MG63 (cell line): ENCODE results near the gene UPF1. TPM values are rescaled to one million over a fixed set of nuclear protein-coding genes. Genes with fewer than 3 reads are reported as not detected.
A peak's percentile ranks its signal among the peaks of the same experiment; 100 is the strongest.

Experiments
- DNase-seq: peaks from one replicate; pipeline ENCODE4 v3.0.0-alpha.2; 2020
- H3K27me3 ChIP-seq: fragments of 250-450 bp; sonication (Bioruptor Pico); 2 replicates; pipeline ENCODE4 v1.5.1; 2020; ENCODE audit warnings: mild to moderate bottlenecking, moderate library complexity
- H3K36me3 ChIP-seq: fragments of 250-450 bp; sonication (Bioruptor Pico); 2 replicates; pipeline ENCODE4 v1.5.1; 2020; ENCODE audit warnings: mild to moderate bottlenecking, moderate library complexity
- H3K4me3 ChIP-seq: fragments of 250-450 bp; sonication (Bioruptor Pico); 2 replicates; pipeline ENCODE4 v1.5.1; 2020; ENCODE audit warnings: mild to moderate bottlenecking, moderate library complexity
- H3K9me3 ChIP-seq: fragments of 250-450 bp; sonication (Bioruptor Pico); 2 replicates; pipeline ENCODE4 v1.5.1; 2020; ENCODE audit warnings: mild to moderate bottlenecking, moderate library complexity
- total RNA-seq: library from RNA; depleted of rRNA; stranded (reverse); fragments of >200 nt; shearing (Covaris generic); gene quantifications from 2 replicates; pipeline ENCODE4 v1.2.3, GENCODE V29; 2014; ENCODE audit warnings: low replicate concordance

The UPF1 gene
- total RNA-seq, 1 experiment from 2014 or later, result 80.2 TPM

DNA sequence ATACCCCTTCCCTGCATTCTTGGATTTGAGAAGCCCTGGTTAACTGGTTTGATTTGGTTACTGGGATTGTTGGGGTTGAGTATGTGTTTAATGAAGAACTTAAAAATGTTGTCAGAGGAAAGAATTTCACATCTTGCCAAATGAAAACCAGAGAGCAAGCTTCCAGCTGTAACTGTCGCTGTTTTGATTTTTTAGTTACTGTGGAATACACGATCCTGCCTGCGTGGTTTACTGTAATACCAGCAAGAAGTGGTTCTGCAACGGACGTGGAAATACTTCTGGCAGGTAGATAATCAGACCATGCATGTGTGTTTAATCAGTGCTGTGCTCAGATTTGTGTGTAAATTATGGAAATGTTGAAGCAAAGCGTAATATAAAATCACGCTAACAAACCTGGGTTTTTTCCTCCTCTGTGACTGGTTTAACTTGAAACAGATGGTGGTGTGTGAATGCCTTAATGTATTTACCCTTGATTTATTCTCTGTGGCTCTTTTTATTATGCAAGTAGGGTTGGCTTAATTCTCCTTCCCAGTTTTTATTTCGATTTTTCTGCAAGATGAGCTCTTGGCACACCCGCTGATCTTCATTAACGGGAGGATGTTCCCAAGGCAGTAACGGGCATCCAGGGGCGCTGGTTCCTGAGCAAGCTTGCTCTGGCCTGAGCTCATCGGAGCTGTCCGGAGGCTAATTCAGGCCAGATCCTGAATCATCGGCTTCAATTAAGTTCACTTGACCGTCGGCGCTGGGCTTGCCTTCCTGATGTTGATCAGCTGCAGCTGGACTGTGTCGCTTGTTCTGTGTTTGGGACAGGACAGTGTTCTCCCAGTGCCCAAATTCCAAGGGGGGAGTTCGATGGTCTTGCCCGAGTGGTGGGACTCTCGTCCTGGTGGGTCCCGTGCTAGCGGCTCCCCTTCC is 16.0 kb downstream of the UPF1 start:
- Histone ChIP-seq H3K36me3 (peaks cover 60% of the 10 kb centered on the region), H3K4me3 (no peak overlapping the region), H3K27me3 (no peaks in the 10 kb centered on the region), H3K9me3 (no peaks in the 10 kb centered on the region)
- no peak for DNase-seq

DNA sequence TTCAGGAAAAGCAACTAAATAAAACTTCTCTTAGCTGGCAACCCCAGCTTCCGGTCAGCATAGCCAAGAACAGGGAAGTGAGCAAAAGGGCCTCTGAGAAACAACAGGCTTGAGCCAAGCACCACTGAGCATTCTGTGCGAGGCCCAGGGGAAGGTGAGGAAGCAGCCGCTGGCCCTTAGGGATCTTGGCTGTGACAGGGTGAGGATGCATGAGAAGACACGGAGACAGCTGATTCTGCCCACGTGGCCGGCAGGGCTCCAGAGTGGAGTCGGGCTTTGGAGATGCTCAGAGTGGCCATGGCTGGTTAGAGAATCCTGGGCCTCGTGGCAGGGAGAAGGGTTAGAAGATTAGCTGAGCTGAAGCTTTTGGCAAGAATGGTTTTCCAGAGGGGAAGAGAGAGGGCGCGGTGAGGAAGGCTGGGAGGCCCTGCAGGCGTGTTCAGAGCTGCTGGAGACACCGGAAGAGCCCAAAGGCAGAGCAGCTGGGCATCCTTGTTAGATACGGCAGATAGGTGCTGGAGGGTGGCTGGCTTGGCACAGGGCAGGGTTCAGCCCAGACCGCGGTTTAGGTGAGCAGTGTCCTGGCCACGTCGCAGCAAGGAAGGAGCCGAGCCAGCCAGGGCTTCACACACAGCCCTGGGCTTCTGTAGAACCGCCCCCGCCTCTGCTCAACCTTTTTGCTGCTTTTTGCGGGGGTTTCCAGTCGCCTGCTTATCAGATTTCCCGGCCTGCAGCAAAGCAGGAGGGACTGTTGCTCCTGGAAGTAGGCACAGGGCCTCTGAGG is 17.3 kb downstream of the UPF1 start:
- no peak overlapping the region for H3K4me3 ChIP-seq
- DNase-seq, result no peak
- H3K36me3 ChIP-seq, result peaks cover 73% of the 10 kb centered on the region

DNA sequence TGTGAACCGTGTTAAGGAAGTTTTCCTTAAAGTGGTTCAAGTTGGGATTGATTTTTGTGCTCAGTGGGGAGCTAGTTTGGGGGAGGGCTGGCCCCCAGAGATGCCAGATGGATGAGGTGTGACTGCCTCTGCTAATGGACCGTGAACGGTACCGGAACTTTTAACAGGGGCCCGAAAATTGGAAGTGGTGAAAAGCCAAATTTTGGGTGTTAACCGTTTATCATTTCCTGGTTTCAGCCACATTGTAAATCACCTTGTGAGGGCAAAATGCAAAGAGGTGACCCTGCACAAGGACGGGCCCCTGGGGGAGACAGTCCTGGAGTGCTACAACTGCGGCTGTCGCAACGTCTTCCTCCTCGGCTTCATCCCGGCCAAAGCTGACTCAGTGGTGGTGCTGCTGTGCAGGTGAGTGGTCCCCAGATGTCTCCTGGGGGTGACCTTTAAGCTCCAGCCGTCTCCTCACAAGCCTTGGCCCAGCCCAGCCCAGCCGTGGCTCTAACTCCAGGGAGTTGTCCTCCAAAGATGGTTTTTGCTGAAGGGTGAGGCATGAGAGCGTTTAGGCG is 18.2 kb downstream of the UPF1 start:
- DNase-seq, result no peak
- Histone ChIP-seq H3K4me3 (no peak overlapping the region), H3K36me3 (peaks cover 81% of the 10 kb centered on the region), H3K9me3 (no peaks in the 10 kb centered on the region), H3K27me3 (no peaks in the 10 kb centered on the region)

More for the DNA sequence above, 17.3 kb downstream of the UPF1 start:
- Histone ChIP-seq H3K27me3 (no peaks in the 10 kb centered on the region), H3K9me3 (no peaks in the 10 kb centered on the region)

DNA sequence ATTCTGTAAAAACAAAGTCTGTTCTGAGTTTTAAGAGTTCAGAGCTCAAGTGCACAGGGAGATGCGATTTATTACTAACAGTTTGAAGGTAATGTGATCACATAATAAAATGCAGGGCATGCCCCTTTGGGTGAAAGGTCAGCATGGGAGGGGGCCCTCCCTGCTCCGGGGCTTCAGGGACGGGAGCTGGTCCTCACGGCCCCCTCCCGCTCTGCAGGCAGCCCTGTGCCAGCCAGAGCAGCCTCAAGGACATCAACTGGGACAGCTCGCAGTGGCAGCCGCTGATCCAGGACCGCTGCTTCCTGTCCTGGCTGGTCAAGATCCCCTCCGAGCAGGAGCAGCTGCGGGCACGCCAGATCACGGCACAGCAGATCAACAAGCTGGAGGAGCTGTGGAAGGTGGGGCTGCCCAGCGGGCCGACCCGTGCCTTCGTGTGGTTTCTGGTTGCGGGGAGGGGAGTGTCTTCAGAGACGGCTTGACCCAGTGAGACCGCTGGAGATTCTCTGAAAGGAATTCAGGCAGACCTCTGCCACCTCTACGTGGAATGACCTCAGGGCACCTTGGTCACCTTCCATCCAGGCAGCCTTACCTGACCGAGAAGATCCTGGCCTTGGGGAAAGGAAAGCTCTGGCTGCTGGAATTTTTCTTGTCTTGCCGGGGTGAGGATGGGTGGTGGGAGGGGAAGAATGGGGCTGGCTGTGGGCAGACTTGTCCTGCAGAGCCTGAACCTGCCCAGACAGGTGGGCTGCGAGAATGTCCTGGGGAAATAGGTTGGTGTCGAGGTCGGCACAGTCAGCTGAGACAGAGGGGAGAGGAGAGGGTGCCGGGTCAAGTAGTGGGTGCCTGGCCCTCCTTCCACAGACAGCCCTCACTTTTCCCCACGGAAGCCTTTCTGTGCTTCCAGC is 19.0 kb downstream of the UPF1 start:
- no peaks in the 10 kb centered on the region for H3K27me3 ChIP-seq
- DNase-seq, result no peak
- H3K4me3 ChIP-seq, result no peak overlapping the region
- H3K36me3 ChIP-seq, result peaks cover 86% of the 10 kb centered on the region
- no peaks in the 10 kb centered on the region for H3K9me3 ChIP-seq

DNA sequence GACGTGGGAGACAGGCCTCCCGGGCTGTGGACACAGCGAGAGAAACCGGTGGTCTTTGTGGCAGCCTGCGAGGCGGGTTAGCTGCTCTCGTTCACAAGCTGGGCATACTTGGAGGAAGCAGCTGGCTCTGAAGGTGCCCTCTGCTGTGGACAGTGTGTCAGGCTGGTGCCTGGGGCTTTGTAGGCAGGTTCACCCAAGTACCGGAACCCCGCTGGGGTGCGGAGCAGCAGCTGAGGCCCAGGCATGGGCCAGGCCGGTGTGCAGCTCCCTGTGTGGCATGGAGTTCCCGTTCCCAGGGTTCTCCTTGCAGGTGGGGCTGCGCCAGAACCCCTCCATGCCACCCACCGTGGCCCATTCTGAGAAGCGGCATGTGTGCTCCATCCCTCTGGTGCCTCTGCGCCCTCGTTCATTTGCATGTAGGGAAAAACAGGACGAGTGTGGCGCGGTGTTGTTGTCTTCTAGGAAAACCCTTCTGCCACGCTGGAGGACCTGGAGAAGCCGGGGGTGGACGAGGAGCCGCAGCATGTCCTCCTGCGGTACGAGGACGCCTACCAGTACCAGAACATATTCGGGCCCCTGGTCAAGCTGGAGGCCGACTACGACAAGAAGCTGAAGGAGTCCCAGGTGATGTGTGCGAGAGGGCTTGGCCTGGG is 20.0 kb downstream of the UPF1 start:
- Histone ChIP-seq H3K27me3 (no peaks in the 10 kb centered on the region), H3K9me3 (no peaks in the 10 kb centered on the region), H3K4me3 (no peak overlapping the region), H3K36me3 (peaks cover 93% of the 10 kb centered on the region)
- DNase-seq, result no peak

DNA sequence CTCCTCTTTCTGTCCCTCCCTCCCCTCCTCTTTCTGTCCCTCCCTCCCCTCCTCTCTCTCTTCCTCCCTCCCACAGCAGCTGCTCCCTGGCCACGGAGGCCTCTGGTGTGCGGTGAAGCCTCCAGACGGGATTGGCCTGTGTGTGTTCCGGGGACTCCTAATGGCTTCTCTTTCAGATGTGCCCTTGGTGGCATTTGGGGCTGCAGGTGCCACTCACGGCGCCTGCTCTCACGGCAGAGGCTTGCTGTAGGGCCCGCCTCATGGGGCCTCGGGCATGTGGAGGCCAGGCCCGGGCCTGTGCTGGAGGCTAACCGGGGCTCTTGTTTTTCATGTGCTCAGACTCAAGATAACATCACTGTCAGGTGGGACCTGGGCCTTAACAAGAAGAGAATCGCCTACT is 20.9 kb downstream of the UPF1 start:
- Histone ChIP-seq H3K36me3 (peaks cover 98% of the 10 kb centered on the region), H3K9me3 (no peaks in the 10 kb centered on the region), H3K4me3 (no peak overlapping the region), H3K27me3 (no peaks in the 10 kb centered on the region)
- DNase-seq, result no peak

DNA sequence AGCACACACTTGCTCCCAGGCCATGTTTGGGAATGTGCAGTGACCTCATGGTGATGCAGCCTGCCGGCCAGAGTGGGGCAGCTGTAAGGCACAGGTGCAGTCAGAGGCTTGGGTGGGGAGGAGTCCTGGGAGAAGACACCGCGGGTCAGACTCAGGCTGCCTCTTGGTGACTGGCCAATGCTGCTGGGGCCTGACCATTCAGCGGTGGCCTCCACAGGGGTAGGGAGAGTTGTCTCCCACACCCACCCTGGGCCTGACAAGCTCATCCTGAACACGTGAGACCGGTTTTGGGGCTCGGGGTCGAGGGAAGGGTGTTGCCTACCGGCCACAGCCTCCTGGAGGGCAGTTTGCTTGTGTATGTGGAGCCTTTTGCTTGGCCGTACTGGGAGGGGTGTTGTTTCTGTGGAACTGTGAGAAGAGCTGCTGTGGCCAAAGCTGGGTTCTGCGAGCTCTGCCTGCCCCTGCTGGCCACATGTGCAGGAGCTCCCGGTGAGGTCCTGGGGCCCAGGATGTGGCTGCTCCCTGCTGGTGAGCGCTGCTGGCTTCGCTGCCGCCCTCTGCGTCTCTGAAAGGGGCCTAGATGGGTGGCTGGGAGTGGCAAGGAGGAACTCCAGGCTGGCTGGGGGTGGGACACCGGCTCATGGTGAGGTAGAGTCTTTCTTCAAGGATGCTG is 22.1 kb downstream of the UPF1 start:
- Histone ChIP-seq H3K9me3 (no peaks in the 10 kb centered on the region), H3K36me3 (peaks cover 98% of the 10 kb centered on the region), H3K4me3 (no peak overlapping the region), H3K27me3 (no peaks in the 10 kb centered on the region)
- no peak for DNase-seq

DNA sequence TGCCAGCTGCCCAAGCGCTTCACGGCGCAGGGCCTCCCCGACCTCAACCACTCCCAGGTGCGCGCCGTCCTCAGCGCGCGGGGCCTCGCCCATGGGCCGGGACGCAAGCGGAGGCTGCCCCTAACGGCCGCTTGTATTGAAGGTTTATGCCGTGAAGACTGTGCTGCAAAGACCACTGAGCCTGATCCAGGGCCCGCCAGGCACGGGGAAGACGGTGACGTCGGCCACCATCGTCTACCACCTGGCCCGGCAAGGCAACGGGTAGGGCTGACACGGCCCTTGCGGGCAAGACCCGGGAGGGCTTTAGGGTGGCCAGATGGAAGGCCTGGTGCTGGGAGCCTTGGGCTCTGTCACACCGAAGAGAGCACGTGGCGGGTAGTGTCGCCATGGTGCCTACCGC is 23.2 kb downstream of the UPF1 start:
- Histone ChIP-seq H3K27me3 (no peaks in the 10 kb centered on the region), H3K36me3 (peaks cover 98% of the 10 kb centered on the region), H3K4me3 (no peak overlapping the region), H3K9me3 (no peaks in the 10 kb centered on the region)
- no peak for DNase-seq

DNA sequence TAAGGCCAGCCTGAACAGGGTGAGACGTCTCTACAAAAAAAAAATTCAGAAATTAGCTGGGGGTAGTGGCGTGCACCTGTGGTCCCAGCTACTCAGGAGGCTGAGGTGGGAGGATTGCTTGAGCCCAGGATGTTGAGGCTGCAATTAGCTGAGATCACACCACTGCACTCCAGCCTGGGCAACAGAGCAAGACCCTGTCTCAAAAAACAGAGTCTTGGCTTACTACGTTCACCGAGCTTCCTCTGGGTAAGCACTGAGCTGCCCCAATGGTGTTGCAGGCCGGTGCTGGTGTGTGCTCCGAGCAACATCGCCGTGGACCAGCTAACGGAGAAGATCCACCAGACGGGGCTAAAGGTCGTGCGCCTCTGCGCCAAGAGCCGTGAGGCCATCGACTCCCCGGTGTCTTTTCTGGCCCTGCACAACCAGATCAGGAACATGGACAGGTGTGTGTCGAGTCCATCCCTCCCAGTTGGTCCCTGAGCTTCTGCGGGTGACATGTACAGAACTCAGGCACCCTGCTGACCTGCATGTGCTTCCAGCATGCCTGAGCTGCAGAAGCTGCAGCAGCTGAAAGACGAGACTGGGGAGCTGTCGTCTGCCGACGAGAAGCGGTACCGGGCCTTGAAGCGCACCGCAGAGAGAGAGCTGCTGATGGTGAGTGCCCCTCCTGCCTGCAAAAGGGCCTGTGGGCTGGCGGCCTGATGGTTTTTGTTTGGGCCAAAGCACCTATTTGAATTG is 24.1 kb downstream of the UPF1 start:
- Histone ChIP-seq H3K27me3 (no peaks in the 10 kb centered on the region), H3K4me3 (no peak overlapping the region), H3K9me3 (no peaks in the 10 kb centered on the region), H3K36me3 (peaks cover 98% of the 10 kb centered on the region)
- DNase-seq, result no peak

DNA sequence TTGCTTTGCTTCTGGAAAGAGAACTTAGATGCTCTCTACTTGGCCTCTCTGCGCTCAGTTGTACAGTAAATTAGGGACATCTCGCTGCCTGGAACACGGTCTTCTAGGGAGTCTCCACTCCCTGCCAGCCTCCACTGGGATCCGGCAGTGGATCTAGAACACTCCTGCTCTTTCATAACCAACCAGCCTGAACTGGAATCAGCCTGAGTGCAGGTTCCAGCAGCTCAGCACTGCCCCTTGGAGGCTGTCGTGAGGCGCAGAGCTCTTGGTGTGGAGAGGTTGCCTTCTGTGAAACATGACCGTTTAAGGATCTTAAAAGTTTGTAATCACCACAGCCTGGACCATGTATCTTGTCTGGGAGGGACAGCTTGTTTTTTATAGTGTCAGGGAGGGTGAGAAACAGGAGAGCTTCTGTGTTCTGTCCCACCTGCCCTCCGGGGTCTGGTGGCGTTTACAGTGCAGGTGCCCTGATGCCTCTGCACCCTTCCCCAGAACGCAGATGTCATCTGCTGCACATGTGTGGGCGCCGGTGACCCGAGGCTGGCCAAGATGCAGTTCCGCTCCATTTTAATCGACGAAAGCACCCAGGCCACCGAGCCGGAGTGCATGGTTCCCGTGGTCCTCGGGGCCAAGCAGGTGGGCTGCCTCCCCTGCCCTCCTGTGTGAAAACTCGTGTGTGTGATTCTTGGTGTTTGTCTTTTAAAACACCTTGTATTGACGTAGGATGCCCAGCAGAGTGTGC is 24.8 kb downstream of the UPF1 start:
- no peaks in the 10 kb centered on the region for H3K27me3 ChIP-seq
- no peak overlapping the region for H3K4me3 ChIP-seq
- H3K9me3 ChIP-seq, result no peaks in the 10 kb centered on the region
- peaks cover 98% of the 10 kb centered on the region for H3K36me3 ChIP-seq
- DNase-seq, result peak; percentile 49

DNA sequence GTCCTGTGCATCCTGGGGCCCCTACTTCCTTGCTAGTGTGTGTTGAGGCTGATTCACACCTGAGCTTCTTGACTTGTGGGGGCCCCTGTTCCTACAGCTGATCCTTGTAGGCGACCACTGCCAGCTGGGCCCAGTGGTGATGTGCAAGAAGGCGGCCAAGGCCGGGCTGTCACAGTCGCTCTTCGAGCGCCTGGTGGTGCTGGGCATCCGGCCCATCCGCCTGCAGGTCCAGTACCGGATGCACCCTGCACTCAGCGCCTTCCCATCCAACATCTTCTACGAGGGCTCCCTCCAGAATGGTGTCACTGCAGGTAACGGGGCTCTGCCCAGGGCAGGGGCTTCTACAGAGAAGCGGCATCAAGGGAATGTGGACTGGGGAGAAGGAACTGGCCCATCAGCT is 25.5 kb downstream of the UPF1 start:
- DNase-seq, result no peak
- H3K36me3 ChIP-seq, result peaks cover 98% of the 10 kb centered on the region
- no peak overlapping the region for H3K4me3 ChIP-seq
- no peaks in the 10 kb centered on the region for H3K27me3 ChIP-seq
- H3K9me3 ChIP-seq, result no peaks in the 10 kb centered on the region

DNA sequence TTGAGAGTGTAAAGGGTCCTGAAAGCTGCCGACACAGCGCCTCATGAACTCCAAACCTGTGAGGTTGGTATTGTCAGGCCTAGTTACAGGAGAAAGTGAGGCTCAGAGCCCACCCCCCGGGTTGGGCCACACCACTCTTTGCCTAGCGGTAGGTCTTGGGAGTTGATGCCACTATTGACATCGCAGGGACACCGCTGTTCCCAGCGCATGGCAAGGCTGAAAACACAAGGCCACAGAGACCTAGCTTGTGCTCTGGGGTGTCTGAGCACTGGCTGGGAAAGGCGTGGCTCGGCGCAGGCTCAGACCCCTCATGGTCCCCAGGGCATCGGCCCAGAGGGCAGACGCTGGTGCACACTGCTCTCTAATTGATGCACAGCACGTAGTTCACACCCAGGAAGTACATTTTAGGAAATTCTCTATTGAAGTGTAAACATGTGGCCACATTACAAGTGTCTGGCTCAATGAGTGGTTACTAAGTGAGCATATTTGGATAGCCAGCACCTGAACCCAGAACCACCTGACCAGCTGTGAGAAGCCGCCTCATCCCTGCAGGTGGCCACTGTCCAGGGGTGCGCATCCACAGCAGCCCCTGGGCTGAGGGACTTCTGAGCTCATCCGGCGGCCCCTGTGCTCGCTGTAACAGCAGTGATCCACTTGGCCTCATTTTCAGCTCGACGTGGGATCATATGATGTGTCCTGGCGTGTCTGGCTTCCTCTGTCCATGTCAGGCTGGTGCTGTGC is 27.3 kb downstream of the UPF1 start:
- no peak for DNase-seq
- H3K36me3 ChIP-seq, result peaks cover 96% of the 10 kb centered on the region

DNA sequence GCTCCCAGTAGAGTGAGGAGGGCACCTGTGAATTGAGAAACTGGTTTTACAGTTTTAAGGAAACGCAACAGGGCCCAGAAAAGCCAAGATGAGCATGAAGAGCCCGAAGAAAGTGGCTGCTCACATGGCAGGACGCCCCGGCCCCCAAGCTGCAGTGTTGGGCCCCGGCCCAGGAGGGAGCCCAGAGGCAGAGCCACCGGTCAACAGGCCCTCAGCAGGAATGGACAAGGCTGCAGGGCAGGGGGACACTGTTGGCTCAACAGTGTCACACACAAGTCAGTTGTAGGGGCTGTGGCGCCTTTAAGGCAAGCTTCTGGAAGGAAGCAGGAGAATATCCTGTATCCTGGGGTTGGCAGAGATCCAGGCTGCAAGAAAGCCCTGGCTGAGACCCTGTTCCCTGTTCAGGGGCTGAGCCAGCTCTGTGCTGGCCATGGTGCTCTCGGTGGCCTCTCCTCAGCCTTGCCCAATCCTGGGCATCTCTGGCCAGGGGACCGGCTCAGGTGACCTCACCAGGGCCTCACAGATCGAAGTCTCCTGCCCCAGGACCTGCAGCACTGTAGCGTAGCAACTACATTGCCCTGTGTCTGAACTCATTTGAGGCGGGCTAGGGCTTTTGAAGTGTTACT is 28.0 kb downstream of the UPF1 start:
- no peak for DNase-seq
- H3K4me3 ChIP-seq, result no peak overlapping the region

More for the DNA sequence above, 27.3 kb downstream of the UPF1 start:
- H3K27me3 ChIP-seq, result no peaks in the 10 kb centered on the region
- no peak overlapping the region for H3K4me3 ChIP-seq
- H3K9me3 ChIP-seq, result no peaks in the 10 kb centered on the region

More for the DNA sequence above, 28.0 kb downstream of the UPF1 start:
- H3K36me3 ChIP-seq, result peaks cover 91% of the 10 kb centered on the region
- no peaks in the 10 kb centered on the region for H3K27me3 ChIP-seq
- H3K9me3 ChIP-seq, result no peaks in the 10 kb centered on the region
